PFSK-1 (cell line): ENCODE measurements around the gene PCDH10.

Experiments used
- FOXP2 ChIP-seq: optimal IDR thresholded peaks from 2 replicates; pipeline ENCODE3; 2011; ENCODE audit warnings: borderline replicate concordance, control low read depth, inconsistent platforms; ENCODE audit not compliant: insufficient read depth; ENCODE audit errors: extremely low read length, extremely low read depth
- POLR2AphosphoS5 ChIP-seq: IDR thresholded peaks from 2 replicates; pipeline ENCODE4 v1.6.1; 2012; ENCODE audit warnings: low read depth, mild to moderate bottlenecking, control low read depth, low read length, moderate library complexity
- REST ChIP-seq, 2 experiments: IDR thresholded peaks; 2 replicates each; pipeline versions ENCODE4 v1.6.1 to v1.8.0; 2011 to 2012; ENCODE audit warnings: low read depth in 2 of 2, low read length in 2 of 2, control low read depth in 1 of 2, inconsistent platforms in 1 of 2, mild to moderate bottlenecking in 1 of 2, moderate library complexity in 1 of 2; ENCODE audit not compliant: insufficient read depth in 1 of 2
- SIN3A ChIP-seq: IDR thresholded peaks from 2 replicates; pipeline ENCODE4 v1.6.1; 2012; ENCODE audit warnings: mild to moderate bottlenecking, low read length, moderate library complexity, borderline replicate concordance; ENCODE audit not compliant: insufficient read depth
- TAF1 ChIP-seq: IDR thresholded peaks from 2 replicates; pipeline ENCODE4 v1.6.1; 2012; ENCODE audit warnings: low read length, control low read depth, borderline replicate concordance; ENCODE audit not compliant: insufficient read depth

The PCDH10 gene

GRCh38 chr4:133178956-133179355 is 29.9 kb downstream of the PCDH10 start:
- TF ChIP-seq SIN3A (no peak), TAF1 (no peak), FOXP2 (no peak), REST (IDR thresholded peaks at IDR 0.05; ENCODE audit: insufficient read depth in 1 of 2, low read depth in 2 of 2, low read length in 2 of 2) (no peak), POLR2AphosphoS5 (no peak)

- TF ChIP-seq POLR2AphosphoS5: no peak
- no peak for TF ChIP-seq FOXP2
- TF ChIP-seq REST (IDR thresholded peaks at IDR 0.05; ENCODE audit: insufficient read depth in 1 of 2, low read depth in 2 of 2, low read length in 2 of 2): no peak
- no peak for TF ChIP-seq SIN3A
- TF ChIP-seq TAF1: no peak
Observed at GRCh38 chr4:133186210-133186609, 37.1 kb downstream of the PCDH10 start.

- no peak for TF ChIP-seq REST (IDR thresholded peaks at IDR 0.05; ENCODE audit: insufficient read depth in 1 of 2, low read depth in 2 of 2, low read length in 2 of 2)
- no peak for TF ChIP-seq TAF1
- no peak for TF ChIP-seq POLR2AphosphoS5
- no peak for TF ChIP-seq SIN3A
- no peak for TF ChIP-seq FOXP2
Observed at GRCh38 chr4:133186845-133187244, 37.8 kb downstream of the PCDH10 start.

GRCh38 chr4:133188433-133189146 is 39.5 kb downstream of the PCDH10 start:
- TF ChIP-seq FOXP2 (no peak), REST (IDR thresholded peaks at IDR 0.05; ENCODE audit: insufficient read depth in 1 of 2, low read depth in 2 of 2, low read length in 2 of 2) (no peak), TAF1 (no peak), POLR2AphosphoS5 (no peak), SIN3A (no peak)

GRCh38 chr4:133189147-133189517 is 40.0 kb downstream of the PCDH10 start:
- TF ChIP-seq SIN3A (no peak), REST (IDR thresholded peaks at IDR 0.05; ENCODE audit: insufficient read depth in 1 of 2, low read depth in 2 of 2, low read length in 2 of 2) (no peak), POLR2AphosphoS5 (no peak), FOXP2 (no peak), TAF1 (no peak)
